GM18951 (cell line): ENCODE measurements around the gene TBC1D21.

Source experiments
- POLR2A ChIP-seq: IDR thresholded peaks from 4 replicates; pipeline ENCODE4 v1.6.1; 2011; ENCODE audit warnings: mild to moderate bottlenecking; ENCODE audit not compliant: insufficient read length, insufficient read depth; ENCODE audit errors: extremely low read depth
- in situ Hi-C: fragments of 300-500 bp; cut with MboI; formaldehyde crosslinking; loops from one replicate; pipeline ENCODE4 v1.12.0; 2022; ENCODE audit warnings: low sequenced_read_pairs, mixed read lengths, inconsistent platforms; ENCODE audit not compliant: unreplicated experiment

Gene TBC1D21, protein sequence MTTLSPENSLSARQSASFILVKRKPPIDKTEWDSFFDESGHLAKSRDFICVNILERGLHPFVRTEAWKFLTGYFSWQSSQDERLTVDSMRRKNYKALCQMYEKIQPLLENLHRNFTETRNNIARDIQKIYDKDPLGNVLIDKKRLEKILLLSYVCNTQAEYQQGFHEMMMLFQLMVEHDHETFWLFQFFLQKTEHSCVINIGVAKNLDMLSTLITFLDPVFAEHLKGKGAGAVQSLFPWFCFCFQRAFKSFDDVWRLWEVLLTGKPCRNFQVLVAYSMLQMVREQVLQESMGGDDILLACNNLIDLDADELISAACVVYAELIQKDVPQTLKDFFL

DNA sequence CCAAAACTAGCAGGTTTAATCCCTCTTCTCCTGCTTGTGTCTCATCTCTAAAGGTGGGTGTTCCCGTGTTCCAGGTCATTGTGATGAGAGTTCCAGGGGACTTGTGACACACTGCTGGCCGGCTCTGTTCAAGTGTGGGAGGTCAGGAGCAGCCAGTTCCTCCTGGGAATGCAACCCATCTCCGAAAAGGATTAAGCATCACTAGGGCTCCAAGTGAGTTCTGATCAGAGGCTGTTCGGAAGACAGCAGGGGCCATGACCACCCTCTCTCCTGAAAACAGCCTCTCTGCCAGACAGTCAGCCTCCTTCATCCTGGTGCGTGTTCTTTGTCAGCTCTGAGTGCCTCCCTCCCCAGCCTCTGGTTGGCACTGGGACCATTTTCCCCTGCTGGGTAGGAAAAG is at the start of gene TBC1D21:
Gene TBC1D21 (plus strand): TSS at position 109 of the 400 bp plus-strand sequence. CDS start 146 bp downstream, at position 255.
- no peak for TF ChIP-seq POLR2A
- in situ Hi-C loops = no loop called here

- in situ Hi-C loops = no loop called here
- no peak for TF ChIP-seq POLR2A
Observed at GRCh38 chr15:73826711-73827251, 46.6 kb upstream of the TBC1D21 start.

DNA sequence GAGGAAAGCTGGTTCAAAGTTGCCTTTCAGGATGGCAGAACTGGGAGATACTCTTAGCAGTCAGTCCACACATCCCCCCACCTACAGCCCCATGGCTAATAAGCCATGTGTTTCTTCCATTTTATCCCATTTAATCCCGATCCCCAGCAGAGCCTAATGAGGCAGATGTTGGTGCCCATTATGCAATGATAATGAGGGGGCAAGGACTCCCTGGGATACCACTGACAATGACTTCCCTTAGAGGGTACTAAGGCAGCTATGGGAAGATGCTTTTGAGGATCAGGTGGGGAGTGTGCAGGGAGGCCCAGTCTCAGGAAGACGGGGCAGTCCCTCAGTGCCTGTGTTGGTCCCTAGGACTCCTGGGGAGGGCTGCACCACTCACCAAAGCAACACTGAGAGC is 43.8 kb upstream of the TBC1D21 start:
- no peak for TF ChIP-seq POLR2A
- in situ Hi-C loops = no loop called here

- TF ChIP-seq POLR2A = no peak
- in situ Hi-C loops = no loop called here
Observed at GRCh38 chr15:73832657-73833056, 40.7 kb upstream of the TBC1D21 start.

DNA sequence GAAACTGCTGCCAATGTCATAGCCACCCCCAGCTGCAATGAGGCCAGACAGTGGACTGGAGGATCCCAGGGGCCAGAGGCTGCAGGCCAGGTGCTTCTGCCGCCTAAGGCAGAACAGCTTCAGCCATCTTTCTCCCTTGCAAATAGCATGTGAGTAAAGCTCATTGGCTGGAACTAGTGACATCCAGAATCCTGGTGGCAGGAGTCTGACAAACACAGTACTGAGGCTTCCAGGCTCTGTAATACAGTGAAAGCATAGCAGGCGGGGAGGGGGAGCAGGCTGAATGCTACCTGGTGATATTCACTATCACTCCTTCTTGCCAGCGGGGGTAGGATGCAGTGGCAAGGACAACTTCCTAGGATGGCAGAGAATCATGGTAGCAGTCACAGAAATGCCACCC is 36.5 kb upstream of the TBC1D21 start:
- in situ Hi-C loops = no loop called here

DNA sequence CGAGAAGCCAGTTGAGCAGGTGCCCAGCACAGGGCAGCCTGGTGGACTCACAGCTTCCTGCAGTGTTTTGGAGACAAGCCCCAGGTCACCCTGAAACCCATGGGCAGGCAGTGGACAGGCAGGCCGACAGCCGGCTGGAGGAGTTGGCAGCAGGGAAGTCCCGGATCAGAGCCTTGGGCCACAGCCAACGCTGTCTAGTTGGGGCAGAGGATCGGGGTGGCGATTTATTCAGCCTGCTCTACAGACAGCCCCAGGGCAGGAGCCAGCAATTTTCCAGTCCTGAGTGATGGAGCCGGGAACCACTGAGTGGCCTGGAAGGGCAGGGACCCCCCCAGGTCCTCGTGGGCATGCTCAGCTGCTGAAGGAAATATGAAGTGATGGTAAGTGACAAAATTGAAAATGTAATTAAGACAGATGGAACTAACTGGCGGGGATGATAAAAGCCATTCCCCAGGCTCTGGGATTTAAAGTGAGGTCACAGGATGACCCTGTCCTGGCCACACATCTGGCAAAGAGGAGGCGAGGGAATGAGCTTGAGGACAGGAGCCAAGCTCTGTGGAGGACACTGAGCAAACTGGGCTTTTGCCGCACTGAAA is 34.4 kb upstream of the TBC1D21 start:
- TF ChIP-seq POLR2A = no peak
- in situ Hi-C loops = no loop called here

More for the DNA sequence above, 36.5 kb upstream of the TBC1D21 start:
- no peak for TF ChIP-seq POLR2A

DNA sequence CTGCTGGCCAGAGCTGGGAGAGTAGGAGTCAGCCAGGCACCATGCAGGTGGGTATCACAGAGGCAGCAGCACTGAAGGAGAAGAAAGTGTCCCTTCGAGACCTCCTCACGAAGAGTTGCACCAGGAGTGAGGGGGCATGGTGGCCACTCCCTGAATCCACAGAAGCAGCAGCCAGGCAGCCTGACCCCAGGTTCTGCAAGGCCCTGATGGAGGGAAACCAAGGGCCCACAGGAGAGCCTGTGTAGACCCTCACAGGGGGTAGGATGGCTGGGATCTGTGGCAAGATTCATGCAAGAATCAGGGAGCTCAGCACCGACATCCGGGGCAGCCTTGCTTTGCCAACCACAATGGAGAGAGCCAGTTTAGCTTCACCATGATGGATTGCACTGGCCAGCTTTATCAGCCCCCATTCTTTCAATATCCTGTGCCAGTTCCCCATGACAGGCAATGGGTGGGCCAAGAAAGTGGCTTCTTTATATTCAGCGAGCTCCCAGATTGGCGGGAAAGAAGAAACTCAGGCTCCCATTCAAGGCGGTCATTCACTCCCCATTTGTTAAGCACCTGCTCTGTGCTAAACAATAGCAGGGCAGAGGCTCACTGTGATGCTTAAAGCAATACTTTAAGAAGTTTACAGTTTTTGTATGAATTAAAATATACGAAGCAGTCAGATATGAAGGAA is 33.5 kb upstream of the TBC1D21 start:
- in situ Hi-C loops = no loop called here
- no peak for TF ChIP-seq POLR2A

GRCh38 chr15:73840771-73841170 is 32.6 kb upstream of the TBC1D21 start:
- in situ Hi-C loops = no loop called here
- no peak for TF ChIP-seq POLR2A

- no peak for TF ChIP-seq POLR2A
- in situ Hi-C loops = no loop called here
Observed at GRCh38 chr15:73841756-73842725, 31.3 kb upstream of the TBC1D21 start.

DNA sequence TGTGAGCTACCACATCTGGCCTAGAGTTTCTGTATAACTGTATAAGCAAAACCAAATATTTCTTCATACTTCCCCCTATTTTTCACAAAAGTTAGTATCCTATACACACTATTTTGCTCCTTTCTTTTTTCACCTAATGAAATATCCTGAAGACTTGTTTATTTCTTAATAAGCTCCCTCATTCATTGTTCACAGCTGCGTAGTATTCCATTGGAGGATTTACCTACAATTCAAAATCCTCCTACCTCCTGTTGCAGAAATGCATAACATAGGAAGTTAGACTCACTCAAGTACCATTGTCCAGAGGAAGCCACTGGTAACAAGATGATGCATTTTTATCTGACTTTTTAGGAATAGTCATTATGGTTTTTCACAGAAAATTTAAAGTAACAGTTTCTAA is 29.6 kb upstream of the TBC1D21 start:
- TF ChIP-seq POLR2A = no peak
- in situ Hi-C loops = no loop called here

DNA sequence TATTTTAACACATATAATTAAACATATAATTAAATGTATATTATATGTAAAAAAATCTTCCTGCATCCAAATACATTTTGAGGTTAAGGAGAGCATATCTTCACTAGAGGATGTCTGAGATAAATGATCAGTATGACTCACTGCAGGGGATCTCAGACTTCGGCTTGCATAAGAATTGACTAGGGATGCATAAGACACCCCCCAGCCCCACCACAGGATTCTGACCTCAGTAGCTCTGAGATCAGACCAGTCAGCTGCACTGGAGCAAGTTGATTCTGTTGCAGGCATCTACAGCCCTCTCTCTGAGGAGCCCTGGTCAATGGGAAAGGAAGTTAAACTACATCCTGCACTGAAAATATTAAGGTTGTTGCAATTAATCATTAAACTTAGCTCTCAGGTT is 29.0 kb upstream of the TBC1D21 start:
- TF ChIP-seq POLR2A = no peak
- in situ Hi-C loops = no loop called here

DNA sequence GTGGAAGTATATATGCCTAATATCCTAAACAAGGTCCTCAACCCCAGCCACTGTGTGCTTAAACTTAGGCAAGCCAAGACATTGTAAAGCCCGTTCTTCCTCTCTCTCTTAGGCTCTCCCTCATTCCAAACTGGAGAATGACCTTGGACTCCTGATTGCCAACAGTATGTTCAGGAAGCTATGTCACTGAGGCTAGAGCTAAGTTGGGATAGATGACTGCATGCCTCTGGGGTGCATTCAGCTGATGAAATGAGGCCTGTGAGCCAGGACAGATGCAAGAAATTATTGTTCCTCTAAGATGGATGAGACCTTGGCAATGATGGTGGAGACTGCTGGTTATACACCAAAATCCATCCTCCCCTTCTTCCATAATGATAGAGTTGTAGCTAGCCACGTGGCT is 27.9 kb upstream of the TBC1D21 start:
- in situ Hi-C loops = no loop called here
- TF ChIP-seq POLR2A = no peak
